ENCODE data around the gene SLC35F4.

The SLC35F4 gene

DNA sequence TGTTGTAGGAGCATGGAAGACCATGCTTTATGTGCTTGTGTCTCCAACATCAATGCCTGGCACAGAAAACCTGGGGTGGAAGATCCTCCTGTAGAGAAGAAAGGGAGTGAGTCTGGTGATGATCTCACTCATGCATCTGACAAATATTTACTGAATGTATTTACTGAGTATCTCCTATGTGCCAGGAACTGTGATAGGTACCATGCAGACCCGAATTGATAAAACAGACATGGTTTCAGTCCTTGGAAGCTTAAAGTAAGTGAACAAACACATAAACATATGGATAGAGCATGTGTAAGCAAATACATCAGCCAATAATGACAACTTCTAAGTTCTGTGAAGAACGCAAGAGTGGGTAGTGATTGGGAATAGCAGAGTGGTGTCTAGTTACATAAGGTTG is 255.3 kb downstream of the SLC35F4 start:
- no peak for DNase-seq

DNA sequence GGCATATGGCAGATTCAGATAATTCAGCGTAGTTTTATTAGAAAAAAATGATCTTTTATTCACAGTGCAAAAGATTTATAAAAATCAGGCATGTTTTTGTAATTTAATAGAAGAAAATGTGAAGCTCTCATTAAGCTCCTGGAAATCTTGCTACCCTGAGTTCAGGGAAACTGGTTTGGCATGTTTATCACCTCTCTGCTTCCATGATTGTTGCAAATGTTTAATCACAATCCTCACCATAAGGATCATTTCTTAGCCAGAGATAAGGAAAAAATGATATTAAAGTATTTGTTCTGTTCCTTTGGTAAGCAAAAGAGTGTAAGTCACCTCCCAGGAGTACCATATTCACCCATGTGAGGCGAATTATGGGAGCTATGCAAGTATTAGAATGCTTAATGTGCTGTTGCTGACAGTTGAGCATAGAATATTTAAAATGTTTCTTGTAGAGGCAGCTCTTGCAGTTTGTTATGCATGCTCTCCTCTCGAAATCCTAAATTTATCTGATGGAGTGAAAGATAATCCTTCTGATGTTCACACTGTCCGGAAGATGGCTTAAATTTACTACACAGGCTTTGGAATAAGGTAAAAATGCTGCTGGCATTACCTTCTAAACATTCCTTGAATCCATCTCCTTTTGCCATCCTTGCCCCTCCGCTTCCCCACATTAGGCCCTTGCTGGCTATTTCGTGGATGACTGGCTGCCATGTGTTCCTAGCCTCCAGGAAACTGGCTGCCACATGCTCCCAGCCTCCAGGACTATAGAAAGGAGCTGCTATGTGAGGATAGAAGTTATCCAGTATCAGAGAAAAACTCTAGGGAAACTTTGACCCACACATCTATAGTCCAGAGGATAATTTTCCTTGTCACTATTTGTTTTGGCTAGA is 256.5 kb downstream of the SLC35F4 start:
- no peak for DNase-seq

DNA sequence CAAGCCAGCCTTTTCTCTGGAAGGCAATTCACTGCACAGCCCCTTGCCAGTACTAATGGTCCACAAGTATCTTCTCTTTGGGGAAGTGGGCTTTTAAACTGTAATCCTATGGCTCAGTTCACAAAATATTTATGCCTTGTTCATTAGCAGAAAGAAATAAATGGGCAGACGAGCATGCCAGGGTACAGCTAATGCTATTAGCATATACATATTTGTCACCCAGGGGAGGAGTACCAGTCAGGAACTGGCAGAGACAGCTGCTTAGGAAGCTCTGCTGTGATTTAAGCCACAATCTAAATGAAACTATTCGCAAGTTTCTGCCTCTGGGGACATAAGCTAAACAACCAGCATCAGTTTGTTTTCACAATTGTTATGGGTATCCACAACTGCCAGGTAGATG is 258.8 kb downstream of the SLC35F4 start:
- DNase-seq = no peak

DNA sequence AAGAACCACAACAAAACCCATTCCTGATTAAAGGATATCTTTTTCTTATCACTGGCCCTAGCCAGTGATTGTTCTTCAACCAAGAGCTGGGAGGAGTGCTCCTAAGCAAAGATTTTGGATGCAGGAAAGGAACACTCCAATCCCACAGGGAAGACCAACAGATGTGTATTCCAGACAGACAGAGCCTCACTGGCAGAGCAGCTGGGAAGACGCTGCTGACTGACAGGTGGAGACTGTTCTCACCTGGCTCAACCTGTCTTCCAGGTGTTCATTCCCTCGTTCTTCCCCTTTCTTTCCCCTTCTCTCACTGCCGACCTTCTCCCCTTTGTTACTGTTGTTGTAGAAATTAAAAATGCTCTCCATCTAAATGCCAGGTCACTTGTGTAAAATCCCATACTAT is 282.5 kb downstream of the SLC35F4 start:
- DNase-seq = no peak

DNA sequence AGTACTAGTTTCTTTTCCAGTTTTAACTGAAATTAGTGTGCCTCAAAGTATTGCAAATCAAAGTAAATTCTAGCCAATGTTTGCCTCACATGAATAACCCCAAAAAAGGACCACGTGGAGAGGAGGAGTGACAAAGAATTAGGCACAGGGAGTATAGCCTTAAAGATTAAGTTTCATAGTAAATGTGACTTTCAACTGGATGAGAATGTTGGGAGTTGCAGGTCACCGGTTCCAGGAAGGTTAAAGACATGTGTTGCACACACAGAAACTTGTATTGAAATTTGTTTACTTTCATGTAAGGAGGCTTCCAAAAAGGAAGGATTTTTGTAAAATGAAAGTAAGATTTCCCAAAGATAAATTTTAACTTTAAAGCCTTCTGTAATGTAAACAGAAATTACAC is 283.1 kb downstream of the SLC35F4 start:
- no peak for DNase-seq

DNA sequence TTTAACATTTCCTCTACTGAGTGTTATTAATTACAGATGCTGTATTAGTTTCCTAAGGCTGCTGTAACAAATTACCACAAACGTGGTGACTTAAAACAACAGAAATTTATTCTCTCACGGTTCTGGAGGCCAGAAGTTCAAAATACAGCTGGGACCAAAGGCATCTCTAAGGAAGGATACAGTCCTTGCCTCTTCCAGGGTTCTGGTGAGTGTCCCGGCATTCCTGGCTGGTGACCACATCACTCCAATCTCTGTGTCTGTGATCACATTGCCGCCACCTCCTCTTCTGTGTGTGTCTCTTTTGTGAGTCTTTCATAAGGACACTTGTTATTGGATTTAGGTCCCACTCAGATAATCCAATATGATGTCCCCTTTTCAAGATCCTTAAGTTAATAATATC is 287.1 kb downstream of the SLC35F4 start:
- DNase-seq = no peak

DNA sequence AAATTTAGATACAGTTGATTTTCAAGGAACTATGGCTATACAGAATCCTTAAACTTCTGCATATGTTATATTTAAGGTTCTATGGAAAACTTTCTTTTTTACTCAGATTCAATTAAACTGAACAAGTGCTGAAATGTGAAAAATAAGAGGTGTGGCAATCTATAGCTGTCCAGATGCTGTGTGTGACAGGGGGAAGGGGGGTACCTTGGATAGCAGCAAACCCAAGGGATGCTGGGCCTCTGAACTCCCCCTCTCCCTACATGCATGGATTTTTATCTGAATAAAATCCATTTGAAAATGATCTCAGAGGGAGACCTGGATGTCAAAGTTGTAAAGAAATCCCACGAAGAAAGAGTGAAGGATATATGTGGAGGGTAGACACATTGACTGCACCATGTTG is 289.4 kb downstream of the SLC35F4 start:
- DNase-seq = no peak

DNA sequence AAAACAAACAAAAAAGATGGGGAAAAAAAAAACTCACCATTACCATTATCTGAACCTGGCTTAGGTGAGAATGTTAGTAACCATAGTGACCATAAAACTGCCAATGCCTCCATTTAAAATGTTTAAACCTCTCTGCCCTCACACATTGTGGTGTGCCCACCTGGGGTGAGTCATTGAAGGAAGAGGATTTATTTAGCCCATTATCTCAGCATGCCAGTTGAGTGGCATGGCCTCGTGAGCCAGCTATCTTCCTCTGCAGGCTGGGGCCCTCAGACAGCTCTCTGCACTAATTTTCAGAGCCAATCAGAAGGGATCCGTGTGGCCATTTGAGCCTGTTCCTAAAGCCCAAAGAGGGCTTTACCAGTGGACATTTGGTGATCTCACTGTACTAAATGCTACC is 290.4 kb downstream of the SLC35F4 start:
- no peak for DNase-seq

DNA sequence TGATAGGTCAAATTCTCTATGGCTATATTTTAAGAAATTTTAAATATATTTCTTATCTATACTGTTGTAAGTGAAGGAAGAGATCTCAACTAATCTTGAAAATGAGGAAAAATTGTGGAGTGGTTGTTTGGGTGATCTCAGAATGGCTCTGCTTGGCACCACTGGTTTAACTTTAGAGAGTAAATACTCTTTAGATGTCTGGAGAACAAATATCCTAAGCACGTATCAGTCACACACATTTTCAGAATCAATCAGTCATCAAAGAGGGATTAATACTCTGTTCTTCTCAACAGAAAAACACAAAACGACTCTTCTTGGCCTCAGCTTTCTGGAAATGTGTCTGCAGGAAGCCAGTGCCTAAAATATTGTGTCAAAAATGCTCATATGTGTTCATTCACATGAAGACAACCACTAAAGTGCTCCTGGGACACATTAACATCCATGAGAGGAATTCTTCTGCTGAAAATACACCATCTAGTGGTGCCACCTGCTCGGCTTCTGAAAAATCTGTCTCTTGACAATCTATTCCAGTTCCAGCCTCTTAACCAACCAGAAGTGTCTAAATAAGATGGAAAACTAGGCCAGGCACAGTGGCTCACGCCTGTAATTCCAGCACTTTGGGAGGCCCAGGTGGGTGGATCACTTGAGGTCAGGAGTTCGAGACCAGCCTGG is 291.1 kb downstream of the SLC35F4 start:
- DNase-seq = no peak

DNA sequence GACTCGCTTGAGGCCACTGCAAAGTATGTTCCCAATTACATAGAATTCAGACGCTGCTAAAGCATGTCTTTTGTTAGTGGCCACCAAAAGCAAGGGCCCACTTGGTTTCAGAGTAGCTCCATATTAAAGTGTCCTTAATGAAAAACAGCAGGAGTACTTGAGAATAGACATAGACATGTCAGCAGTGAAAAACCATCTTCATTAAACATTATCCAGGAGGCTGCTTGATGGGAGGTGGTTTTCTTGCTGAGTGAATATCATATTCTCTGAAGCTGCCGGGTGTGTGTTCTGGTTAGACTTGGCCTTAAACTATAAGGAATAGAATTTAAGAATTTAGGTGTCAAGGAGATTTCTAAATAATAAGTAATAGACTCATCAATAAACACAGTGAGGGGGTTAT is 292.7 kb downstream of the SLC35F4 start:
- no peak for DNase-seq

DNA sequence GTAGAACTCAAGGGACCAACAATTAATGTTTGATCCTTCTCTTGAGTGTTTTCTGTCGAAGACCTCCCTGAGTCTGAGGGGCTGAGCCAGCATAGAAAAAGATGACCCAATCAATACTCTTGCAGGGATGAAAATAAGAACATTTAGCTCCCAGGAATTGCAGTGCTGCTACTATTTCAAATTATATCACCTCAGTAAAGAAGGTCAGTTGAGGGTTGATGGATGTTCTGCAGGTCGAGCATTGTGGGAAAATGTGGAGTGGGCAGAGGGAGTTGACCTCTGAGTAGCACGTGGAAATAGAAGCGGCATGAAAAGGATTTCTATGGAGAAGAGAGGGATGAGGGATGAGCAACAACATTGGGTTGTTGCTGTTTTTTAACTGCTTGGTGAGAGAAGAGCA is 297.3 kb downstream of the SLC35F4 start:
- DNase-seq = no peak

DNA sequence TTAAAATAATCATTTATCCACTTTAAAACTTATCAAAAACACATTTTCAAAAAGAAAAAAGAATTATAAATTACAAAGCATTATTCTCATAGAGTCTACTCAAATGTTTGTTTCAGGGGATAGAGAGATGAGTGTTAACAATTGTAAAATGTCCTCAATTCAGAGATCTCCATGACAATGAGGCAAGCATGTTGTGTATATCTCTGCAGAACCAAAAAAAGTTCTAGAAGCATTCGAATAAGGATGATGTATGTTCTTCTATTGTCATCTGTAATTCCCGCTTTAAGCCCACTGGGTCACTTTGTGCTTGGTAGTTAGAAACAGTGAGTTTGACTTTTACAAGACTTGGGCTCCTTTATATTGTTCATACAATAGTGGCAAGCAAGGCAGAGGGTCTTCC is 298.7 kb downstream of the SLC35F4 start:
- no peak for DNase-seq

DNA sequence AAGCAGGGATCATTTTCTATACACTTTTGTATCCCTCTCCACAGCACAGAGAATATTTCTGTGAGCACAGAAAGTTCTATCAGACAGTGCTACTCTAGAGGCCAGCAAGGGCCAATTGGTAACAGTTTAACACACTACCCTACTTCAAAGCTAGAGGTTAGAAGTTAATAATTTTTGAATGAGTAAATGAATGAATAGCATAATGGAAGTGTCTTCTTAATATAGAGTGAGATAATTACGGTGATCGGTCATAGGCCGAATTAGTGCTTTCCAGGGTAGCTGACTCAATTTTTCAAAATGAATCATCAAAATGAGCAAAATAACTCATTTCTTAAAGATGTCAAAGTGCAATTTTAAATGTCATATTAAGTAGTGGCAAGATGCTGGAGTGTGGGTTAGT is 305.2 kb downstream of the SLC35F4 start:
- no peak for DNase-seq

DNA sequence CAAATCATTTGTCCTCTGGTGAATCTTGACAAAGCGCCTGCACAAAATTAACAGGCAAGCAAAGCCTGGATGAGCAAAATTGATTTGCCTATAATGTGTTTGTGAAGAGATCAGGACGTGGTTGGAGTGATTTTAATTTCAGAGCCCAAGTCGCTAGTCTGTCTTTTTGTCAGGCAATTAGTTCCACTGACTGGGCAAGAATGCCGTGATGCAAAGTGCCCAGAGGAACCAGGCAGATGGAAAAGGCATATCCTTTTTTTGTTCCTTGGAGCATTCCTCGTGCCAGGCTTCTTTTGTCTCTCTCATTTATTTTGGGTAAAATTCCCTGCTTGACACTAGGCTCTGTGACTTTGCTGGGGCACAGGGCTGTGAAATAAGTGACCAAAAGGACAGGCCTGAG is 306.3 kb downstream of the SLC35F4 start:
- DNase-seq = no peak

DNA sequence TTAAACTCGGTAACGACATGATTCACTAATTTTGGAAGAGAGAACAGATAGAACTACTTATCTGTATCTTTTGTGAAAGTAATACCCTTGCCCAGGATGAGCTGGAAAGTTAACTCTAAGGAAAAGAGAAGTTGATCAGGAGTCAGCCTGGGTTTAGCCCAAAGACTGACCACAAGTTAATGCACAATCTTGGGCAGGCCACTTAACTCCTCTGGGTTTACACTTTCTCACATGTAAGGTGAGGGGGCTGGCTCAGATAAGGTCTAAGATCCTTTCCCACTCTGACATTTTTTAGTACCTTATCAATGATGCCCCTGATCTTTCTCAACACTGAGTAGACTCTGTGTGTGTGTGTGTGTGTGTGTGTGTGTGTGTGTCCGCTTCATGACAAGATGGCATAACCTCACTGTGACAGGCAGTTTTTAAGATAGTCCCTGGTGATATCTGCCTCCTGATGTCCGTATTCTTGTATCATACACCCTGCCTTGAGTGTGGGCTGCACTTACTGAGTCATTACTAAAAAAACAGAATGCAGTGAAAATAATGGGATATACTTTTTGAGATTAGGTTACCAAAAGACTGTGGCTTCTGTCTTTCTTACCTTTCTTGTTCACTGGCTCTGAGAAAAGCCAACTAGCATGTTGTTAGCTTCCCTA is 316.0 kb downstream of the SLC35F4 start:
- no peak for DNase-seq

DNA sequence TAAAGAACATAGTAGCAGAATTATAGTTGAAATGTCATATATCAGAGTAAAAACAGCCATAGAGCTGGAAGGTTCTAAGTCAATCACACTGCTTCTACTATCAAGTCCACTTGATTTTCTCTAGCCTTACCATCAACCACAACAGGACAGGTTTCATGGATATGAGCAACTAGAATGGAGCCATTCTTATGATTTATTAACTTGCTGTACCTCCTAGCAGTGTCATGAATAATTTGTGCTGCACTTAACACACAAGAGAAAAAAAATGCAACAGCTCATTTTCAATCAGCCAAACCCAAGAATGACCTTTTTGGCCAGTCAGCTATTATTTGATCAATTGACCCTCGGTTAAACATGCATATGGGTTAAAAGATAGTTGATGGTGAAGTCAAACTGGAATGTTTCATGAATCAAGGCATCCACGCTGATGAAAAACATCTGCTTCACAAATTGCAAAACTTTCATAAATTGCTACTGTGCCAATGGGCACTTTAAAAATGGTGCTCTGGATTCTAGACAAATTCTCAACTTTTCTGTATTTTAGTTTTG is 316.8 kb downstream of the SLC35F4 start:
- no peak for DNase-seq

DNA sequence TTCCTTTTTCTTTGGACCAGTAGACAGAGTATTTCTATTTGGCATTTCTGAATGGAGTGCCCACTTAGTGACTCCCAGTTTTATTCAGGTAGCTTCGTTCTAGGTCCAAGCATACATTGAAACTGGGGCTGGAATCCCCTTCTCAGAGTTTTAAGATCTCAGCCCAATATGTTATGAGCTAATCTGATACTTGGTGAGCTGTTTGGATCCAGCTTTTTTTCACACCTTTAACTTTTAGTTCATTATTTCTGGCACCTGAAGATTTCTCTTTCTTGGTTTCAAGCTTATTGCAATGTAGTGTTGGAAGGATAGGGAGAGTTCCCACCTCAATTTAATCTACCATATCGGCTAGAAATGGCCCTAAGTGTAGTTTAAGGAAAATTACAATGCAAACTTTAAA is 318.8 kb downstream of the SLC35F4 start:
- no peak for DNase-seq

DNA sequence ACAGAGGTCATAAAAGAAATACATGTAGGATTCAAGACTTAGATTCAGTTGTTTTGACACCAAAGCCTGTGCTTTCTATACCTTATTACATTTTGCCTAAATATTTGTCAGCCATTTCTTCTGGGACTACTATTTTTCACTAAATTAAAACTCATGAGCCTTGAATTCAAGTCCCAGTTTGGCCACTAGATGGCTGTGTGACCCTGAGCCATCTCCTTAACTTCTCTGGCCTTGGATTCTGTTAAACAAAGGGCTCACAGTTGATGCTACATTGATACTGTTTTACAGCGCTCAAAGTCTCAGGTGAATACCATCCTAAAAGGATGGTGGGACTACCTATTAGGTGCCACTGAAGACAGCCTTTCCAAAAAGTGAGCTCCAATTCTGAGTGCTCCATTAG is 332.7 kb downstream of the SLC35F4 start:
- DNase-seq = peak in 3 of 4 experiments; percentile 6 to 13 (median 7)

DNA sequence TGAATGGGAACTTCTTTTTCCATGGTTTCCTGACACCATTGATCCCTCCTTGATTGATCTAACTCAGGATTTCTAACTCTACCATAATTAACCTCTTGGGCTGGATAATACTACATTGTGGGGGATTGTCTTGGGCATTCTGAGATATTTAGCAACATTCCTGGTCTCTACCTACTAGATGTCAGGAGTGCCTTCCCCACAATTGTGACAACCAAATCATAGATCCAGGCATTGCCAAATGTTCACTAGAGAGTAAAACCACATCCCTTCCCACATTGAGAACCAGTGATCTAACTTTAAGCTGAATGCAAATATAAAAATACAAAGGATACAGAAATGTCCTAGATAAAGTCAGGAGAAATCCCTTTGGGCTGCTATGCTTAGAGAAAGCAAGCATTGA is 335.3 kb downstream of the SLC35F4 start:
- DNase-seq = no peak

DNA sequence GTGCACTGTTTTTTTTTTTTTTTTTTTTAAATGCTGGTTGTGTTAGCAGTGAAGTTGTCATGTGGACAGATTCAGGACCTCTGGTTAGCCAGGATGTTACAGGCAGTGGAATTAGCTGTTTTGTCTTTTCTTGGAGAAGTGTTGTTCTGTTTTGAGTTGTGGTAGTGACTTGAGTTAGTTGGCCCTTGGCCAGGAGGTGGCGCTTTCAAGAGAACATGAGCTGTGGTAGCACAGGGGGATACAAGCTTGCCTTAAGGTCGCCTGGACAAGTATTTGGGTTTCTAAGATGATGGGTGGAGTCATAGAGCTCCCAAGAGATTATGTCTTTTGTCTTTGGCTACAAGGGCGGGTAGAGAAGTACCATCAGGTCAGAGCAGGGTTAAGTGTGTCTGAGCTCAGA is 338.9 kb downstream of the SLC35F4 start:
- DNase-seq = no peak

DNA sequence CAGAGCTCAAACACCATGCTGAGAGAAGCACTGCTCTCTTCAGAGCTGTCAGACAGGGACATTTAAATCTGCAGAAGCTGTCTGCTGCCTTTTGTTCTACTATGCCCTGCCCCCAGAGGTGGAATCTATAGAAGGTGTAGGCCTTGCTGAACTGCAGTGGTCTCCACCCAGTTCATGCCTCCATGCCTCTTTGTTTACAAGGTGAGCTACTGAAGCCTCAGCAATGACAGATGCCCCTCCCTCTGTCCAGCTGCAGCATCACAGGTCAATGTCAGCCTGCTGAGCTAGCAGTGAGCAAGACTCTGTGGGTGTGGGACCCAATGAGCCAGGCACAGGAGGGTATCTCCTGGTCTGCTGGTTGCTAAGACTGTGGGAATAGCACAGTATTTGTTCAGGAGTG is 346.8 kb downstream of the SLC35F4 start:
- DNase-seq = no peak
